ENCODE data around the gene SFXN3.
A peak's percentile ranks its signal among the peaks of the same experiment; 100 is the strongest.

GRCh38 chr10:101038484-101038883, 7.5 kb downstream of the SFXN3 start:
- TF ChIP-seq ZNF274 (IDR thresholded peaks at IDR 0.05; ENCODE audit: borderline replicate concordance, extremely low read depth, low read length) (no peak), TCF12 (IDR thresholded peaks at IDR 0.05; ENCODE audit: low read depth, low read length) (no peak), JUN (IDR thresholded peaks at IDR 0.05; ENCODE audit: low read depth, low read length) (no peak), POLR2A (IDR thresholded peaks at IDR 0.05; ENCODE audit: control extremely low read depth in 1 of 2, low read depth in 2 of 2, low read length in 2 of 2) (no peak), CTCF (IDR thresholded peaks at IDR 0.05; ENCODE audit: control extremely low read depth in 1 of 3, insufficient read depth in 1 of 3, low read depth in 1 of 3, low read length in 3 of 3) (peak; percentile 65 to 76 (median 74)), EP300 (IDR thresholded peaks at IDR 0.05; ENCODE audit: borderline replicate concordance in 1 of 2, low read depth in 2 of 2, low read length in 2 of 2) (no peak), USF2 (IDR thresholded peaks at IDR 0.05; ENCODE audit: low read length) (no peak)

Measured in H1 (cell line).